ENCODE data around the gene DYNC1LI2.
"Not testable (repeated sequence)": the region's sequence is repeated elsewhere in the genome, so short reads cannot be mapped to it uniquely, and the experiment has no call there.

DYNC1LI2 gene

GRCh38 chr16:66751303-66751991 lies at the start of gene DYNC1LI2:
DYNC1LI2 (minus strand) TSS chr16:66751609; CDS start chr16:66751591, 18 bp downstream.
- peak; percentile 87 for DNase-seq (ENCODE audit: low read depth)
- TF ChIP-seq, protein P1, sequence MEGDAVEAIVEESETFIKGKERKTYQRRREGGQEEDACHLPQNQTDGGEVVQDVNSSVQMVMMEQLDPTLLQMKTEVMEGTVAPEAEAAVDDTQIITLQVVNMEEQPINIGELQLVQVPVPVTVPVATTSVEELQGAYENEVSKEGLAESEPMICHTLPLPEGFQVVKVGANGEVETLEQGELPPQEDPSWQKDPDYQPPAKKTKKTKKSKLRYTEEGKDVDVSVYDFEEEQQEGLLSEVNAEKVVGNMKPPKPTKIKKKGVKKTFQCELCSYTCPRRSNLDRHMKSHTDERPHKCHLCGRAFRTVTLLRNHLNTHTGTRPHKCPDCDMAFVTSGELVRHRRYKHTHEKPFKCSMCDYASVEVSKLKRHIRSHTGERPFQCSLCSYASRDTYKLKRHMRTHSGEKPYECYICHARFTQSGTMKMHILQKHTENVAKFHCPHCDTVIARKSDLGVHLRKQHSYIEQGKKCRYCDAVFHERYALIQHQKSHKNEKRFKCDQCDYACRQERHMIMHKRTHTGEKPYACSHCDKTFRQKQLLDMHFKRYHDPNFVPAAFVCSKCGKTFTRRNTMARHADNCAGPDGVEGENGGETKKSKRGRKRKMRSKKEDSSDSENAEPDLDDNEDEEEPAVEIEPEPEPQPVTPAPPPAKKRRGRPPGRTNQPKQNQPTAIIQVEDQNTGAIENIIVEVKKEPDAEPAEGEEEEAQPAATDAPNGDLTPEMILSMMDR (IDR thresholded peaks at IDR 0.05; ENCODE audit: insufficient read depth, low read depth, low read length, missing control alignments): peak; percentile 85

DNA sequence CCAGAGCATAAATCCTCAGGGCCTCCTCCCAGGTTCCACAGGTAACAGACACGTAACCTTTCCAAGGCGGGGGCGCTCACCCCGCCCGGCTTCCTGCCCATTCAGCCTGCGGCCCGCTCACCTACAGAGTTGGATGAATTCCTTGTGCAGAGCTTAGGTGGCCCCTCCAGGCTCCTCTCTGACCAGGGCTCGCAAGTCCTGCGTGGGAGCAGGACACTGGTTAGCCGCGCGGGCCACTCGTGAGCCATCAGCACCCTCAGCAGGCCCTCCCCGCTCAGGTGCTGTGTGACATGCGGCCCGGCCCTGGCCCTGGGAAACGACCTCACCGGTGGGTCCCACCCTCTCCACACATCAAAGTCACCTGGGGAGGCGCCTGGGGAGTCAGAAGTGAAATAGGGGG lies 49.4 kb upstream of the DYNC1LI2 start:
- H3K4me3 ChIP-seq (ENCODE audit: low read depth, low read length): no peak overlapping the region
- TF ChIP-seq, protein P1 (IDR thresholded peaks at IDR 0.05; ENCODE audit: insufficient read depth, low read depth, low read length, missing control alignments): no peak
- DNase-seq (ENCODE audit: low read depth): no peak

More at GRCh38 chr16:66751303-66751991, at the start of gene DYNC1LI2:
- peak within 1 kb of the TSS; percentile 87 for H3K4me3 ChIP-seq (ENCODE audit: low read depth, low read length)

- TF ChIP-seq, protein P1 (IDR thresholded peaks at IDR 0.05; ENCODE audit: insufficient read depth, low read depth, low read length, missing control alignments): no peak
- DNase-seq (ENCODE audit: low read depth): no peak
- no peak overlapping the region for H3K4me3 ChIP-seq (ENCODE audit: low read depth, low read length)
Measured at GRCh38 chr16:66798161-66798560, 46.8 kb upstream of the DYNC1LI2 start.

- not testable (repeated sequence) for DNase-seq (ENCODE audit: low read depth)
Measured at GRCh38 chr16:66793984-66794383, 42.6 kb upstream of the DYNC1LI2 start.

GRCh38 chr16:66790130-66790733 lies 38.8 kb upstream of the DYNC1LI2 start:
- H3K4me3 ChIP-seq (ENCODE audit: low read depth, low read length): no peak overlapping the region
- DNase-seq (ENCODE audit: low read depth): no peak
- TF ChIP-seq, protein P1 (IDR thresholded peaks at IDR 0.05; ENCODE audit: insufficient read depth, low read depth, low read length, missing control alignments): no peak

More at GRCh38 chr16:66793984-66794383, 42.6 kb upstream of the DYNC1LI2 start:
- not testable (repeated sequence) for H3K4me3 ChIP-seq (ENCODE audit: low read depth, low read length)

DNA sequence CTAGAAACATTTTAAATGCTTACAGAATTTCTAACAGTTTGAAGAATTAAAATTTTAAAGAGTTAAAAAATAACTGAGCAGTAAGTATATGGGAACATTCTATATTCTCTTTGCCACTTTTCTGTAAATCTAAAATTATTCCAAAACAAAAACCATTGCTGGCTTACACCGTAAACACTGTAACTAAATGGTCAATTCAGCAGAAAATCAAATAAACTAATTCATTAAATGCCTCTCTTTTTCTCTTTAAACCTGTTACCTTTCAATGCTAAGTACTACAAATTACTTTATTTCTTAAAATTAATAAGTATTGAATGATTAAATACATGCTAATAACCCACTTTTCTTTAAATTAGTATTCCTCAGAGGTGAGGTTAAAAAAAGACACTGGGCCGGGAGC lies 36.0 kb upstream of the DYNC1LI2 start:
- H3K4me3 ChIP-seq (ENCODE audit: low read depth, low read length): no peak overlapping the region
- TF ChIP-seq, protein P1 (IDR thresholded peaks at IDR 0.05; ENCODE audit: insufficient read depth, low read depth, low read length, missing control alignments): no peak
- DNase-seq (ENCODE audit: low read depth): no peak

- TF ChIP-seq, protein P1 (IDR thresholded peaks at IDR 0.05; ENCODE audit: insufficient read depth, low read depth, low read length, missing control alignments): no peak
- H3K4me3 ChIP-seq (ENCODE audit: low read depth, low read length): no peak overlapping the region
- DNase-seq (ENCODE audit: low read depth): no peak
Measured at GRCh38 chr16:66786551-66786950, 35.1 kb upstream of the DYNC1LI2 start.

Measured in GM12865 (cell line).